ENCODE results near the gene ZNF385A.
A peak's percentile ranks its signal among the peaks of the same experiment; 100 is the strongest.

The ZNF385A gene

GRCh38 chr12:54420766-54421144, 36.2 kb upstream of the ZNF385A start:
- DNase-seq (ENCODE audit: low read depth in 2 of 2) = peak in 1 of 2 donors; percentile 72
- no peak overlapping the region for H3K4me3 ChIP-seq (replicated peaks in 1 of 2; ENCODE audit: low read depth in 2 of 2, low read length in 2 of 2)
- TF ChIP-seq, protein P1, sequence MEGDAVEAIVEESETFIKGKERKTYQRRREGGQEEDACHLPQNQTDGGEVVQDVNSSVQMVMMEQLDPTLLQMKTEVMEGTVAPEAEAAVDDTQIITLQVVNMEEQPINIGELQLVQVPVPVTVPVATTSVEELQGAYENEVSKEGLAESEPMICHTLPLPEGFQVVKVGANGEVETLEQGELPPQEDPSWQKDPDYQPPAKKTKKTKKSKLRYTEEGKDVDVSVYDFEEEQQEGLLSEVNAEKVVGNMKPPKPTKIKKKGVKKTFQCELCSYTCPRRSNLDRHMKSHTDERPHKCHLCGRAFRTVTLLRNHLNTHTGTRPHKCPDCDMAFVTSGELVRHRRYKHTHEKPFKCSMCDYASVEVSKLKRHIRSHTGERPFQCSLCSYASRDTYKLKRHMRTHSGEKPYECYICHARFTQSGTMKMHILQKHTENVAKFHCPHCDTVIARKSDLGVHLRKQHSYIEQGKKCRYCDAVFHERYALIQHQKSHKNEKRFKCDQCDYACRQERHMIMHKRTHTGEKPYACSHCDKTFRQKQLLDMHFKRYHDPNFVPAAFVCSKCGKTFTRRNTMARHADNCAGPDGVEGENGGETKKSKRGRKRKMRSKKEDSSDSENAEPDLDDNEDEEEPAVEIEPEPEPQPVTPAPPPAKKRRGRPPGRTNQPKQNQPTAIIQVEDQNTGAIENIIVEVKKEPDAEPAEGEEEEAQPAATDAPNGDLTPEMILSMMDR (IDR thresholded peaks at IDR 0.05; ENCODE audit: low read depth, low read length) = no peak

- peak within 1 kb of the TSS; percentile 91 to 94 for H3K4me3 ChIP-seq (replicated peaks in 1 of 2; ENCODE audit: low read depth in 2 of 2, low read length in 2 of 2)
- TF ChIP-seq, protein P1 (IDR thresholded peaks at IDR 0.05; ENCODE audit: low read depth, low read length) = no peak
- DNase-seq (ENCODE audit: low read depth in 2 of 2) = peak; percentile 67 to 79
These were observed 34.8 kb upstream of the ZNF385A start, which contains the start of gene ITGA5 for GRCh38 chr12:54419088-54419887. TSS of gene ITGA5 (minus strand) at chr12:54419266. CDS start at chr12:54419198, 68 bp downstream.

GRCh38 chr12:54418441-54419087, 34.0 kb upstream of the ZNF385A start:
- no peak for DNase-seq (ENCODE audit: low read depth in 2 of 2)
- peak overlapping the region; percentile 91 to 94 for H3K4me3 ChIP-seq (replicated peaks in 1 of 2; ENCODE audit: low read depth in 2 of 2, low read length in 2 of 2)
- TF ChIP-seq, protein P1 (IDR thresholded peaks at IDR 0.05; ENCODE audit: low read depth, low read length) = no peak

DNA sequence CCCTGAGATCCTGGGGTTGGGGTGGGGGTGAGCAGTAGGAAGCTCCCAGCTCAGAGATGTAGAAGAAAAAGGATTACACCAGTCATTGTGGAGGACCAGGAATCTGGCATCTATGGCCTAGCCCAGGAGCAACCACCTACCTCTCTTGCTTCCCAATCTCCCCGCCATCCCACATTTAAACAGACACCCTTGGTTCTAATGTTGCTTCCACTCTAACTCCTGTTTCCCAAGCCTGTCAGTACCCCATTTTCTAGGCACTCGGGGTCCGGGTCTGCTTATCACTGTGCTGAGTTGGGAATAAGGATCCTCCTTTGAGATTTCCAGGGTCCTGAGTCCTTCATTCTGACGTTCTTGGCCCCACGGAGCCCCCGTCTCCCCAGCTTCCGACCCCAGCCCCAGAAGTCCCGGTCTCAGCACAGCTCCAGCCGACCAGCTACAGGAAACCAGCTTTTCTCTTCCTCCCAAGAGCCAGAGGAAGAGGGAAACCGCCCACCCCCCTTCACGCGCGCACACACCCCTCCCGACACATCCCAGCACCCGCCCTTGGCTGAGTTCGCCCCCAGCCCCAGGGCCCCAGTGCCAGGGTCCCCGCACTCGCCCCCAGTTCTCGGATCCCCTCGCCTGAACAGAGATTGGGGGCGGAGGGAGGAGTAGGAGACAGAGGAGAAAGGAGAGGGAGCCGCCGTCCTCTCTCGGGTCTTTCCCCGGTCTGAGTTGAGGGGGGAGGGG, 33.3 kb upstream of the ZNF385A start:
- no peak for DNase-seq (ENCODE audit: low read depth in 2 of 2)
- H3K4me3 ChIP-seq (replicated peaks in 1 of 2; ENCODE audit: low read depth in 2 of 2, low read length in 2 of 2) = peak overlapping the region; percentile 91 to 94
- TF ChIP-seq, protein P1 (IDR thresholded peaks at IDR 0.05; ENCODE audit: low read depth, low read length) = no peak

DNA sequence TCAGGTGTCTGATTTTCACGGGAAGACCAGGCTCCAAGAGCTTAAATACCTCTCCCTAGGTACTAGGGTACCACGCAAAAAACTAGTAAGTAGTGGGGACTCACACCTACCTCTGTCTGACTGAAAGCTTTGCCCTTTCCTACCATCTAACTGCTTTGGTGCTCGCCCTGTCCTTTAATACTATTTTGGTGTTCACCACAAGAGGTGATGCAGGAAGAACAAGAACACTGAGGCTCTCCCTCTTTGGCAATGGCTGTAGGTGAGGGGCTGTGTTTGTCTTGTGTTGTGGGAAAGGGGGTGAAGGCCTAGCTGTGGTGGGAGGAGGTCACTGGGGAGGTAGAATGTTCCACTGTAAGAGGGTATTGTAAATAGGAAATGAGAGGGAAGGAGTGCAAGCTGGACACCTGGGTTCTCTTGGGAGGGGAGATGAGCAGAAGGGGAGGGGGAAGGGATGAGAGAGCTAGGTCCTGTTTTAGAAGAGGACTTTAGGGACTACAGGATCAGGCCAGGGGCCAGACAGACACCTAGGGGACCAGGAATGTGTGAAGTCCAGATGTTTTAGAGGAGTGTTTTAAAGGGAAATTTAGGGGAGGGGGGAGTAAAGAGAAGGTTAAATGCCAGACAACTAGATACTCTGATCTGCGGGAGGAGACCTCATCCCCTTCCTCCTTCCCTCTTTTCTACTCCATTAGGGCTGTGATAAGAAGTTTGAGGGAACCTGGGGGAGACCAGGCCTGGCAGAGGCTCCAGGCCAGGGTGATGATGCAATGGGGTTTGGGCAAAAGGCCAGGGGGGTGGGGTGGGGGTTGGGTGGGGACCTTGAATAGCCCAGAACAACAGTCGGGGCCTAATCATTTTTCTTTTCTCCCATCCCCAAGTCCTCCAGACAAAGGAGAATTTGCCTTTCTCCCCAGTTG, 32.4 kb upstream of the ZNF385A start:
- TF ChIP-seq, protein P1 (IDR thresholded peaks at IDR 0.05; ENCODE audit: low read depth, low read length) = no peak
- peak in 1 of 2 donors; percentile 52 for DNase-seq (ENCODE audit: low read depth in 2 of 2)
- H3K4me3 ChIP-seq (replicated peaks in 1 of 2; ENCODE audit: low read depth in 2 of 2, low read length in 2 of 2) = peak overlapping the region; percentile 91 to 94

All from cardiac fibroblast (primary cell).